ENCODE measurements around the gene ENDOV. TPM values are rescaled to one million over a fixed set of nuclear protein-coding genes. Genes with fewer than 3 reads are reported as not detected.
A peak's percentile ranks its signal among the peaks of the same experiment; 100 is the strongest.

ENDOV gene
- total RNA-seq, 1 donor from 2014 or later: 9.1 TPM

GRCh38 chr17:80443498-80443897, 28.5 kb downstream of the ENDOV start:
- no peak for DNase-seq
- intact Hi-C loops (cut with micrococcal nuclease): no loop called here
- ATAC-seq: no peak

- DNase-seq (no peak), ATAC-seq (no peak)
- intact Hi-C loops (cut with micrococcal nuclease): no loop called here
These were observed 29.1 kb downstream of the ENDOV start for GRCh38 chr17:80443916-80444643.

GRCh38 chr17:80444644-80444979, 29.6 kb downstream of the ENDOV start:
- no peak for DNase-seq
- intact Hi-C loops (cut with micrococcal nuclease): no loop called here
- ATAC-seq: no peak

GRCh38 chr17:80445007-80445725, 30.2 kb downstream of the ENDOV start:
- intact Hi-C loops (cut with micrococcal nuclease): no loop called here
- no peak for ATAC-seq
- no peak for DNase-seq

GRCh38 chr17:80445726-80446110, 30.8 kb downstream of the ENDOV start:
- DNase-seq (no peak), ATAC-seq (no peak)
- intact Hi-C loops (cut with micrococcal nuclease): no loop called here

GRCh38 chr17:80446645-80447405, 31.9 kb downstream of the ENDOV start:
- no peak for DNase-seq
- intact Hi-C loops (cut with micrococcal nuclease): no loop called here
- ATAC-seq: no peak

- no peak for ATAC-seq
- intact Hi-C loops (cut with micrococcal nuclease): no loop called here
- no peak for DNase-seq
These were observed 32.8 kb downstream of the ENDOV start for GRCh38 chr17:80447790-80448189.

- ATAC-seq (no peak), DNase-seq (no peak)
- intact Hi-C loops (cut with micrococcal nuclease): no loop called here
These were observed 34.4 kb downstream of the ENDOV start for GRCh38 chr17:80449194-80449929.

GRCh38 chr17:80449930-80450576, 35.1 kb downstream of the ENDOV start:
- no peak for ATAC-seq
- no peak for DNase-seq
- intact Hi-C loops (cut with micrococcal nuclease): no loop called here

GRCh38 chr17:80451104-80451775, 36.3 kb downstream of the ENDOV start:
- no peak for ATAC-seq
- DNase-seq: no peak
- intact Hi-C loops (cut with micrococcal nuclease): no loop called here

- intact Hi-C loops (cut with micrococcal nuclease): no loop called here
- DNase-seq: no peak
- ATAC-seq: no peak
These were observed 37.4 kb downstream of the ENDOV start for GRCh38 chr17:80452173-80452915.

- intact Hi-C loops (cut with micrococcal nuclease): no loop called here
- DNase-seq (no peak), ATAC-seq (no peak)
These were observed 38.4 kb downstream of the ENDOV start for GRCh38 chr17:80453126-80453997.

- DNase-seq (no peak), ATAC-seq (no peak)
- intact Hi-C loops (cut with micrococcal nuclease): no loop called here
These were observed 39.1 kb downstream of the ENDOV start for GRCh38 chr17:80453998-80454556.

- intact Hi-C loops (cut with micrococcal nuclease): no loop called here
- ATAC-seq: peak; percentile 97
- peak; percentile 98 for DNase-seq
These were observed 39.8 kb downstream of the ENDOV start for GRCh38 chr17:80454557-80455335.

GRCh38 chr17:80455336-80455710, 40.4 kb downstream of the ENDOV start:
- DNase-seq: no peak
- intact Hi-C loops (cut with micrococcal nuclease): no loop called here

GRCh38 chr17:80455784-80456183, 40.8 kb downstream of the ENDOV start:
- ATAC-seq: no peak
- intact Hi-C loops (cut with micrococcal nuclease): no loop called here
- no peak for DNase-seq

More at GRCh38 chr17:80455336-80455710, 40.4 kb downstream of the ENDOV start:
- ATAC-seq: peak; percentile 61

Data from left ventricle myocardium superior (tissue), 1 donor.